Activated CD8-positive, alpha-beta memory T cell treated with anti-CD3 and anti-CD28 coated beads, Interleukin-2, amount 50 U/mL, for 1 hour (primary cell): ENCODE results near the gene CRYGS.
A peak's percentile ranks its signal among the peaks of the same experiment; 100 is the strongest.
"Not testable (repeated sequence)": the region's sequence is repeated elsewhere in the genome, so short reads cannot be mapped to it uniquely, and the experiment has no call there.

Experiments
- DNase-seq: peaks from one replicate; pipeline ENCODE4 v3.0.0-alpha.2; 2020; ENCODE audit errors: extremely low read depth

CRYGS gene

GRCh38 chr3:186544281-186544680 is at the start of gene CRYGS:
TSS of gene CRYGS (minus strand) at chr3:186544380. CDS start at chr3:186544326, 54 bp downstream.
- no peak for DNase-seq

- DNase-seq: no peak
Observed at GRCh38 chr3:186593862-186594261, 49.7 kb upstream of the CRYGS start.

GRCh38 chr3:186592682-186593081 is 48.5 kb upstream of the CRYGS start:
- DNase-seq: no peak

GRCh38 chr3:186590580-186591295 is 46.6 kb upstream of the CRYGS start:
- no peak for DNase-seq

- DNase-seq: no peak
Observed at GRCh38 chr3:186589856-186590579, 45.8 kb upstream of the CRYGS start.

- DNase-seq: no peak
Observed at GRCh38 chr3:186589121-186589520, 44.9 kb upstream of the CRYGS start.

- DNase-seq: no peak
Observed at GRCh38 chr3:186588632-186589031, 44.5 kb upstream of the CRYGS start.

GRCh38 chr3:186587183-186587582 is 43.0 kb upstream of the CRYGS start:
- DNase-seq: no peak

GRCh38 chr3:186586245-186586644 is 42.1 kb upstream of the CRYGS start:
- DNase-seq: not testable (repeated sequence)

GRCh38 chr3:186583831-186584230 is 39.7 kb upstream of the CRYGS start:
- DNase-seq: no peak

- DNase-seq: no peak
Observed at GRCh38 chr3:186582541-186582940, 38.4 kb upstream of the CRYGS start.

GRCh38 chr3:186580785-186581184 is 36.6 kb upstream of the CRYGS start:
- DNase-seq: no peak

- no peak for DNase-seq
Observed at GRCh38 chr3:186577521-186577920, 33.3 kb upstream of the CRYGS start.

GRCh38 chr3:186571644-186572013 is 27.4 kb upstream of the CRYGS start:
- no peak for DNase-seq

- no peak for DNase-seq
Observed at GRCh38 chr3:186570941-186571643, 26.9 kb upstream of the CRYGS start.

GRCh38 chr3:186570096-186570940 is 26.1 kb upstream of the CRYGS start, which contains the start of gene DNAJB11:
TSS of gene DNAJB11 (plus strand) at chr3:186570720. CDS start at chr3:186570898, 178 bp downstream.
- peak; percentile 97 for DNase-seq

- DNase-seq: no peak
Observed at GRCh38 chr3:186569779-186570095, 25.6 kb upstream of the CRYGS start.

- DNase-seq: not testable (repeated sequence)
Observed at GRCh38 chr3:186569361-186569760, 25.2 kb upstream of the CRYGS start.

GRCh38 chr3:186567072-186567921 is 23.1 kb upstream of the CRYGS start, which contains the start of gene TBCCD1:
TSS of gene TBCCD1 (minus strand) at chr3:186567339. CDS start at chr3:186564329, 3,010 bp downstream.
- peak; percentile 62 for DNase-seq

- DNase-seq: no peak
Observed at GRCh38 chr3:186566772-186567071, 22.5 kb upstream of the CRYGS start.

GRCh38 chr3:186564586-186564985 is 20.4 kb upstream of the CRYGS start:
- no peak for DNase-seq
